H1 (cell line): ENCODE results near the gene MAP2K5.

Experiments used
- CEBPB ChIP-seq: IDR thresholded peaks from 2 replicates; pipeline ENCODE4 v1.6.1; 2012; ENCODE audit warnings: low read depth, low read length
- CREB1 ChIP-seq: IDR thresholded peaks from 2 replicates; pipeline ENCODE4 v1.6.1; 2012; ENCODE audit warnings: inconsistent platforms
- CTCF ChIP-seq, 3 experiments: IDR thresholded peaks; 1 replicate in 2 of 3; 2 replicates in 1 of 3; pipeline versions ENCODE4 v1.5.1 to v1.6.1; 2011; ENCODE audit warnings: low read length in 3 of 3, mild to moderate bottlenecking in 3 of 3, inconsistent platforms in 2 of 3, low read depth in 1 of 3, moderate library complexity in 1 of 3; ENCODE audit not compliant: insufficient read depth in 1 of 3; ENCODE audit errors: control extremely low read depth in 1 of 3
- EGR1 ChIP-seq: IDR thresholded peaks from 2 replicates; pipeline ENCODE4 v1.6.1; 2011; ENCODE audit warnings: low read depth, low read length, borderline replicate concordance
- EZH2 ChIP-seq: fragments of 200-600 bp; sonication (generic); IDR thresholded peaks from 2 replicates; pipeline ENCODE4 v1.7.1; 2012; ENCODE audit warnings: low read depth, mild to moderate bottlenecking, moderate library complexity, low read length, inconsistent platforms; ENCODE audit not compliant: severe bottlenecking
- JUND ChIP-seq: IDR thresholded peaks from 2 replicates; pipeline ENCODE4 v1.6.1; 2011; ENCODE audit warnings: mild to moderate bottlenecking, improper control_type of control experiment, low read length
- KDM1A ChIP-seq: fragments of 200-600, 300-600 bp; sonication (generic); IDR thresholded peaks from 2 replicates; pipeline ENCODE4 v1.7.1; 2016; ENCODE audit warnings: mild to moderate bottlenecking, low read length, borderline replicate concordance

- TF ChIP-seq CTCF (IDR thresholded peaks at IDR 0.05; ENCODE audit: control extremely low read depth in 1 of 3, insufficient read depth in 1 of 3, low read depth in 1 of 3, low read length in 3 of 3) = no peak
- no peak for TF ChIP-seq CREB1
- no peak for TF ChIP-seq KDM1A
- no peak for TF ChIP-seq CEBPB
- TF ChIP-seq EGR1 = no peak
- no peak for TF ChIP-seq JUND
- TF ChIP-seq EZH2 = no peak
Measured at GRCh38 chr15:67605871-67606270, 63.4 kb downstream of the MAP2K5 start.
